Keratinocyte (primary cell): ENCODE results near the gene OR11L1. TPM values are rescaled to one million over a fixed set of nuclear protein-coding genes. Genes with fewer than 3 reads are reported as not detected.

Experiments
- DNase-seq: peaks from one replicate; pipeline ENCODE4 v3.0.0-alpha.2; 2011; ENCODE audit warnings: low read depth, missing footprints, low spot score
- FAIRE-seq: peaks from 2 replicates; lab custom pipeline; 2011; peaks lifted over from hg19 to GRCh38; lab: Jason Lieb, UNC
- H2AFZ ChIP-seq: 2 replicates; pipeline ENCODE4 v1.6.0; 2012; ENCODE audit warnings: low read length, control low read depth, inconsistent platforms; ENCODE audit not compliant: control insufficient read depth
- H3K27ac ChIP-seq: 2 replicates; pipeline ENCODE4 v1.5.1; 2011; ENCODE audit warnings: low read length; ENCODE audit not compliant: control insufficient read depth, insufficient read depth
- H3K27me3 ChIP-seq: 3 replicates; pipeline ENCODE4 v1.6.0; 2011; ENCODE audit warnings: low read length; ENCODE audit not compliant: control insufficient read depth, insufficient read depth; ENCODE audit errors: extremely low read depth
- H3K36me3 ChIP-seq, 2 experiments: 2 replicates in 1 of 2; 3 replicates in 1 of 2; pipeline ENCODE4 v1.5.1; 2011; ENCODE audit warnings: low read length in 2 of 2, mild to moderate bottlenecking in 1 of 2; ENCODE audit not compliant: control insufficient read depth in 2 of 2, insufficient read depth in 2 of 2; ENCODE audit errors: extremely low read depth in 1 of 2
- H3K4me1 ChIP-seq: 3 replicates; pipeline ENCODE4 v1.5.1; 2011; ENCODE audit warnings: low read length; ENCODE audit not compliant: control insufficient read depth, insufficient read depth; ENCODE audit errors: extremely low read depth
- H3K4me2 ChIP-seq: 3 replicates; pipeline ENCODE4 v1.6.0; 2011; ENCODE audit warnings: low read depth, low read length; ENCODE audit not compliant: control insufficient read depth, insufficient read depth; ENCODE audit errors: extremely low read depth
- H3K4me3 ChIP-seq, 3 experiments: fragments of 200-600 bp in 1 of 3; sonication (generic) in 1 of 3; 2 replicates in 2 of 3; 3 replicates in 1 of 3; pipeline ENCODE4 v1.5.1; 2011 to 2016; ENCODE audit warnings: low read length in 3 of 3, mild to moderate bottlenecking in 3 of 3, control low read depth in 2 of 3, inconsistent platforms in 1 of 3, low read depth in 1 of 3, mixed read lengths in 1 of 3, mixed run types in 1 of 3, moderate library complexity in 1 of 3; ENCODE audit not compliant: control insufficient read depth in 2 of 3, insufficient read depth in 2 of 3; ENCODE audit errors: extremely low read depth in 1 of 3
- H3K79me2 ChIP-seq: 2 replicates; pipeline ENCODE4 v1.6.0; 2012; ENCODE audit warnings: low read length; ENCODE audit not compliant: control insufficient read depth, insufficient read depth
- H3K9ac ChIP-seq: 3 replicates; pipeline ENCODE4 v1.6.0; 2011; ENCODE audit warnings: low read length; ENCODE audit not compliant: control insufficient read depth, insufficient read depth; ENCODE audit errors: extremely low read depth
- H3K9me1 ChIP-seq: 3 replicates; pipeline ENCODE4 v1.6.0; 2011; ENCODE audit warnings: low read length; ENCODE audit not compliant: control insufficient read depth, insufficient read depth; ENCODE audit errors: extremely low read depth
- H3K9me3 ChIP-seq: 2 replicates; pipeline ENCODE4 v1.5.1; 2012; ENCODE audit warnings: low read depth, low read length; ENCODE audit not compliant: control insufficient read depth
- H4K20me1 ChIP-seq: 3 replicates; pipeline ENCODE4 v1.6.0; 2011; ENCODE audit warnings: low read length; ENCODE audit not compliant: control insufficient read depth, insufficient read depth; ENCODE audit errors: extremely low read depth
- CTCF ChIP-seq, 3 experiments: IDR thresholded peaks in 1 of 3; conservative IDR thresholded peaks in 1 of 3; optimal IDR thresholded peaks in 1 of 3; 2 replicates in 2 of 3; 3 replicates in 1 of 3; pipeline versions ENCODE3 to v1.5.1; 2011; ENCODE audit warnings: low read length in 3 of 3, mild to moderate bottlenecking in 3 of 3, moderate library complexity in 2 of 3, control low read depth in 1 of 3, inconsistent platforms in 1 of 3; ENCODE audit not compliant: insufficient read depth in 2 of 3; ENCODE audit errors: extremely low read depth in 1 of 3
- EZH2 ChIP-seq: IDR thresholded peaks from one replicate; pipeline ENCODE4 v1.6.1; 2012; ENCODE audit warnings: inconsistent platforms, mild to moderate bottlenecking, low read length, moderate library complexity
- dilution Hi-C: fragments of 300-500 bp; cut with MboI; formaldehyde crosslinking; loops from one replicate; pipeline ENCODE4 v1.7.0; 2020; ENCODE audit warnings: low sequenced_read_pairs; ENCODE audit not compliant: extremely low pct_ligation_motif_present
- polyA plus RNA-seq, 5 experiments: library from polyadenylated mRNA; depleted of rRNA in 3 of 5; stranded (reverse) in 3 of 5; stranded (forward) in 1 of 5; unstranded in 1 of 5; fragments of >200 nt; gene quantifications; 1 replicate in 1 of 5; 2 replicates in 3 of 5; 3 replicates in 1 of 5; pipeline versions ENCODE4 v1.2.1 to v1.2.3, GENCODE V29; 2011 to 2012; ENCODE audit warnings: missing spikeins in 2 of 5, low read depth in 1 of 5, low replicate concordance in 1 of 5

The OR11L1 gene
- polyA plus RNA-seq, 1 donor (not counting 4 experiments of a cell fraction or from before 2014, with no cell fraction given): not detected

GRCh38 chr1:247833601-247834000 lies 8.1 kb downstream of the OR11L1 start:
- no peak overlapping the region for H3K27ac ChIP-seq
- H3K9ac ChIP-seq: no peak overlapping the region
- H3K79me2 ChIP-seq: no peaks in the 10 kb centered on the region
- H4K20me1 ChIP-seq: no peaks in the 10 kb centered on the region
- peaks cover 2% of the 10 kb centered on the region for H3K9me3 ChIP-seq
- FAIRE-seq: no peak
- no peak overlapping the region for H3K4me3 ChIP-seq
- TF ChIP-seq EZH2 (no peak), CTCF (optimal IDR thresholded peaks at IDR 0.05 in 1 of 3, IDR thresholded peaks at IDR 0.05 in 1 of 3, conservative IDR thresholded peaks at IDR 0.05 in 1 of 3; ENCODE audit: extremely low read depth in 1 of 3, insufficient read depth in 2 of 3, low read length in 3 of 3) (no peak)
- H3K27me3 ChIP-seq: no peaks in the 10 kb centered on the region
- no peak for DNase-seq
- H3K36me3 ChIP-seq: no peaks in the 10 kb centered on the region
- H3K9me1 ChIP-seq: no peaks in the 10 kb centered on the region
- no peak overlapping the region for H2AFZ ChIP-seq
- no peak overlapping the region for H3K4me2 ChIP-seq
- H3K4me1 ChIP-seq: no peaks in the 10 kb centered on the region
- dilution Hi-C loops: no loop called here

GRCh38 chr1:247829656-247830055 lies 12.0 kb downstream of the OR11L1 start:
- H3K4me2 ChIP-seq: no peak overlapping the region
- no peaks in the 10 kb centered on the region for H3K27me3 ChIP-seq
- dilution Hi-C loops: no loop called here
- DNase-seq (no peak), FAIRE-seq (no peak)
- no peak overlapping the region for H3K27ac ChIP-seq
- TF ChIP-seq CTCF (optimal IDR thresholded peaks at IDR 0.05 in 1 of 3, IDR thresholded peaks at IDR 0.05 in 1 of 3, conservative IDR thresholded peaks at IDR 0.05 in 1 of 3; ENCODE audit: extremely low read depth in 1 of 3, insufficient read depth in 2 of 3, low read length in 3 of 3): no peak
- no peak for TF ChIP-seq EZH2
- no peaks in the 10 kb centered on the region for H4K20me1 ChIP-seq
- H3K36me3 ChIP-seq: no peaks in the 10 kb centered on the region
- H2AFZ ChIP-seq: no peak overlapping the region
- H3K79me2 ChIP-seq: no peaks in the 10 kb centered on the region
- peaks cover 2% of the 10 kb centered on the region for H3K9me3 ChIP-seq
- no peak overlapping the region for H3K4me3 ChIP-seq
- H3K4me1 ChIP-seq: no peaks in the 10 kb centered on the region
- no peaks in the 10 kb centered on the region for H3K9me1 ChIP-seq
- H3K9ac ChIP-seq: no peak overlapping the region
